GM12878 (cell line): Measurements from ENCODE around the gene KLF3. TPM values are rescaled to one million over a fixed set of nuclear protein-coding genes. Genes with fewer than 3 reads are reported as not detected.

Source experiments
- ATAC-seq: fragments of 200-7000 bp; cut with Tn5 transposase; 3 replicates; pipeline ENCODE4 v1.9.1; 2020; ENCODE audit warnings: mild to moderate bottlenecking, moderate library complexity
- BruUV-seq: library from RNA; stranded (reverse); fragments of 400-500 nt; replicated peaks from 2 replicates; lab custom pipeline; 2021; lab: Mats Ljungman, UMichigan
- CTCF ChIA-PET: fragments of 300-600 bp; sonication (Branson Sonifier 250); formaldehyde crosslinking; extraction: SDS; loops from one replicate; lab custom pipeline; 2021; ENCODE audit warnings: inconsistent platforms; lab: Yijun Ruan, JAX
- POLR2A ChIA-PET: fragments of 350-600 bp; formaldehyde crosslinking; extraction: SDS; loops from one replicate; lab custom pipeline; 2021; ENCODE audit warnings: inconsistent platforms; lab: Charles Lee
- RAD21 ChIA-PET: fragments of 300-600 bp; sonication (Branson Sonifier 250); formaldehyde crosslinking; loops from one replicate; lab custom pipeline; 2023; ENCODE audit warnings: antibody characterized with exemption; ENCODE audit not compliant: unreplicated experiment; lab: Charles Lee
- SMC1A ChIA-PET: fragments of 300-600 bp; sonication (Branson Sonifier 250); formaldehyde crosslinking; loops from one replicate; lab custom pipeline; 2023; ENCODE audit not compliant: unreplicated experiment, uncharacterized antibody; lab: Charles Lee
- DNase-seq: peaks from one replicate; pipeline ENCODE4 v3.0.0-alpha.2; 2011; ENCODE audit warnings: low read depth, low spot score
- FAIRE-seq: peaks from 3 replicates; lab custom pipeline; 2011; peaks lifted over from hg19 to GRCh38; lab: Jason Lieb, UNC
- H2AFZ ChIP-seq: 2 replicates; pipeline ENCODE4 v1.6.0; 2011; ENCODE audit warnings: low read depth, low read length, control low read depth; ENCODE audit not compliant: control insufficient read depth
- H3K27ac ChIP-seq: 2 replicates; pipeline ENCODE4 v1.5.1; 2011; ENCODE audit warnings: control low read depth; ENCODE audit not compliant: control insufficient read depth, insufficient read depth
- H3K27me3 ChIP-seq, 2 experiments: replicated peaks in 1 of 2; 2 replicates each; pipeline versions ENCODE4 v1.6.0 to v1.6.1; 2011; ENCODE audit warnings: low read length in 1 of 2; ENCODE audit not compliant: control insufficient read depth in 2 of 2, insufficient read depth in 2 of 2
- H3K36me3 ChIP-seq, 2 experiments: 2 replicates each; pipeline ENCODE4 v1.5.1; 2011; ENCODE audit warnings: low read length in 1 of 2; ENCODE audit not compliant: control insufficient read depth in 2 of 2, insufficient read depth in 2 of 2
- H3K4me1 ChIP-seq: 2 replicates; pipeline ENCODE4 v1.6.1; 2011; ENCODE audit warnings: mild to moderate bottlenecking, low read length, moderate library complexity, mixed read lengths; ENCODE audit not compliant: control insufficient read depth, insufficient read depth
- H3K4me2 ChIP-seq: 2 replicates; pipeline ENCODE4 v1.6.0; 2011; ENCODE audit warnings: control low read depth; ENCODE audit not compliant: control insufficient read depth, insufficient read depth
- H3K4me3 ChIP-seq: fragments of 200-600 bp; sonication (generic); 2 replicates; pipeline ENCODE4 v1.5.1; 2016
- H3K79me2 ChIP-seq: 2 replicates; pipeline ENCODE4 v1.6.0; 2011; ENCODE audit warnings: low read length; ENCODE audit not compliant: control insufficient read depth, insufficient read depth
- H3K9ac ChIP-seq: 2 replicates; pipeline ENCODE4 v1.8.0; 2011; ENCODE audit warnings: low read length, control low read depth, mixed read lengths; ENCODE audit not compliant: control insufficient read depth, insufficient read depth
- H3K9me3 ChIP-seq: replicated peaks from 3 replicates; pipeline ENCODE4 v1.5.1; 2011; ENCODE audit warnings: mild to moderate bottlenecking, low read length; ENCODE audit not compliant: control insufficient read depth, insufficient read depth
- H4K20me1 ChIP-seq: 2 replicates; pipeline ENCODE4 v1.6.0; 2011; ENCODE audit not compliant: control insufficient read depth, insufficient read depth
- ATF7 ChIP-seq: fragments of 450-650 bp; IDR thresholded peaks from 2 replicates; pipeline ENCODE4 v1.6.1; 2016; ENCODE audit warnings: low read depth, mild to moderate bottlenecking
- CREM ChIP-seq: IDR thresholded peaks from 2 replicates; pipeline ENCODE4 v1.6.1; 2014; ENCODE audit warnings: antibody characterized with exemption, low read depth
- KAT2A ChIP-seq: conservative IDR thresholded peaks from 2 replicates; pipeline ENCODE4 v1.6.1; 2011; ENCODE audit warnings: low read depth, low read length; ENCODE audit not compliant: control insufficient read depth
- NR2C1 ChIP-seq: fragments of 450-650 bp; IDR thresholded peaks from 2 replicates; pipeline ENCODE4 v1.6.1; 2017; ENCODE audit warnings: antibody characterized with exemption, mild to moderate bottlenecking, moderate library complexity
- NR2F1 ChIP-seq: fragments of 450-650 bp; conservative IDR thresholded peaks from 2 replicates; pipeline ENCODE4 v1.6.1; 2017; ENCODE audit warnings: mild to moderate bottlenecking
- NRF1 ChIP-seq: conservative IDR thresholded peaks from 2 replicates; pipeline ENCODE4 v1.6.1; 2011; ENCODE audit warnings: mild to moderate bottlenecking, low read depth, low read length, improper control_type of control experiment
- WGBS: methylation state at CpG from one replicate; pipeline ENCODE4 v1.1.6; 2016; ENCODE audit warnings: low lambda C conversion rate; ENCODE audit not compliant: insufficient replicate concordance, insufficient coverage; ENCODE audit errors: missing lambda C conversion rate; 5-methylcytosine and 5-hydroxymethylcytosine counted together
- in situ Hi-C: fragments of 300-500 bp; cut with MboI; formaldehyde crosslinking; loops from 9 replicates; pipeline ENCODE4 v1.14.3; 2018; ENCODE audit warnings: mixed read lengths
- intact Hi-C: fragments of 100-400 bp; cut with micrococcal nuclease; formaldehyde crosslinking; loops from one replicate; pipeline ENCODE4 v1.14.2; 2022; ENCODE audit not compliant: unreplicated experiment
- polyA plus RNA-seq, 11 experiments: library from polyadenylated mRNA; depleted of rRNA in 4 of 11; unstranded in 6 of 11; stranded (reverse) in 5 of 11; fragments of >200 nt; fragmentation: Nextera tagmentation in 4 of 11; fragmentation: Illumina TruSeq in 1 of 11; extraction: Ambion mirVana in 4 of 11; extraction: Trizol in 1 of 11; gene quantifications; 1 replicate in 1 of 11; 2 replicates in 10 of 11; pipeline versions ENCODE4 v1.2.1 to v1.2.3, GENCODE V29; 2011 to 2016; ENCODE audit warnings: inconsistent platforms in 2 of 11, missing spikeins in 2 of 11, low read depth in 1 of 11
- total RNA-seq, 4 experiments: library from RNA; depleted of rRNA in 3 of 4; stranded (reverse); fragments of >200 nt in 3 of 4; fragmentation: Illumina TruSeq in 1 of 4; extraction: Trizol in 1 of 4; gene quantifications; 2 replicates each; pipeline versions ENCODE4 v1.2.1 to v1.2.3, GENCODE V29; 2013 to 2021
- TF ChIP-seq, protein P1 (sequence below): IDR thresholded peaks from 2 replicates; pipeline ENCODE4 v1.6.1; 2011; ENCODE audit warnings: borderline replicate concordance, low read depth, mild to moderate bottlenecking, moderate library complexity, low read length; ENCODE audit not compliant: insufficient read depth, poor library complexity, severe bottlenecking

The KLF3 gene
- total and polyA plus RNA-seq, 10 of the 15 experiments (the other 5 are each of a cell fraction or from before 2014, with no cell fraction given) = 1.4 to 5.8 (median 2.1) TPM

DNA sequence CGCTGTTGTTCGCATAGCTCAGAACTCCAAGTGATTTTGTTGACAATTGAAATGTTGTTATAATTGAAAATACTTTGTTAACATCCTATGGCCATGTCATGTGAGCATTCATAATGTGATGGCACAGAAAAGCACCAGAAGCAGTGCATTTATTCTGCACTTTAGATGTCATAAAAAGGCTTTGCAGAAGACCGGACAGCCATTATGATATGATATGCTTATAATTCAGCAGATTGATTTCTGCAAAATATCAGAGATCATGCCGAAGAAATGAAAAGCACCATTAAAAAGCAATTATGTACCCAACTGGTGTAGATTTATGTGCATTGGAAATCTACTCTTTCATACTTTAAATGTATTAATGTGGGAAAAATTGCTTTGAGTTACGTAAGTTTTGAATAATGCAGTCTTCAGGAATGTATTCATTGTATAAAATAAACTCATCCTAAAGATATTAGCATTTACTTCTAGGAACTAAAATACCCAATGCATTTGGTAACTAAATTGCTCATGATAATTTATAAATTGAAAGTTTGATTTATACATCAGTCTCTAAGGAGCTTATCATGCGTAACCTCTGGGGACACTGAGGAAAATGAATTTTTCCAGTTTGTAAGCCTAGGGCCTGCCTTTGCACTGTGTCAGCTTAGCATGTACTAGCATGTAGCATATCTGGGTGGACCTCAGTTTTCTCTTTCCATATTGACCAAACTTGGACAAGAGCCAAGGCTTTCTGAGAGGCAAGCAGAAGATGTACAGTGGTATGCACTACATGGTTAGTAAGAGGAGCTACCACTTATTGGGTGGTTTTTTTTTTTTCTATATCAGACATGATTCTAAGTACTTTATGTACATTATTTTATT, 75.2 kb downstream of the KLF3 start (continued):
- TF ChIP-seq, protein P1, sequence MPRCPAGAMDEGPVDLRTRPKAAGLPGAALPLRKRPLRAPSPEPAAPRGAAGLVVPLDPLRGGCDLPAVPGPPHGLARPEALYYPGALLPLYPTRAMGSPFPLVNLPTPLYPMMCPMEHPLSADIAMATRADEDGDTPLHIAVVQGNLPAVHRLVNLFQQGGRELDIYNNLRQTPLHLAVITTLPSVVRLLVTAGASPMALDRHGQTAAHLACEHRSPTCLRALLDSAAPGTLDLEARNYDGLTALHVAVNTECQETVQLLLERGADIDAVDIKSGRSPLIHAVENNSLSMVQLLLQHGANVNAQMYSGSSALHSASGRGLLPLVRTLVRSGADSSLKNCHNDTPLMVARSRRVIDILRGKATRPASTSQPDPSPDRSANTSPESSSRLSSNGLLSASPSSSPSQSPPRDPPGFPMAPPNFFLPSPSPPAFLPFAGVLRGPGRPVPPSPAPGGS = no peak
- no peak for TF ChIP-seq KAT2A

GRCh38 chr4:38740303-38740702, 76.3 kb downstream of the KLF3 start:
- ChIA-PET POLR2A (interaction anchor here (0.5 to 1.2 kb wide), 3 partner anchors 9 to 1125 kb away, joined by 3 to 7 read pairs (median 4); no protein-coding TSS in a partner anchor), SMC1A (interaction anchor here (0.8 to 5.2 kb wide), 5 partner anchors 9 to 607 kb away, joined by 3 to 23 read pairs (median 3); no protein-coding TSS in a partner anchor), RAD21 (interaction anchor here (0.9 to 1.4 kb wide), 3 partner anchors 19 to 671 kb away, joined by 3 to 6 read pairs (median 3); no protein-coding TSS in a partner anchor), CTCF (interaction anchor here (0.6 to 5.6 kb wide), 8 partner anchors 9 to 703 kb away, joined by 3 to 23 read pairs (median 6); partner anchors contain the start of gene TLR10)
- no peak for DNase-seq
- no peak overlapping the region for H3K4me3 ChIP-seq
- H3K27me3 ChIP-seq = no peaks in the 10 kb centered on the region; a peak in 1 of 4 replicates
- H3K79me2 ChIP-seq = no peaks in the 10 kb centered on the region
- ATAC-seq = no peak
- no peak overlapping the region for H3K27ac ChIP-seq
- intact Hi-C loops = no loop called here
- peak; percentile 59 for TF ChIP-seq NR2C1
- no peak for TF ChIP-seq NRF1
- no peak for TF ChIP-seq ATF7
- TF ChIP-seq CREM = no peak
- peak; percentile 42; the same call in 1 of the 2 replicates for TF ChIP-seq NR2F1
- H3K9me3 ChIP-seq = peaks cover 2% of the 10 kb centered on the region; the same call in 1 of the 3 replicates
- WGBS = 68% methylated on average over 2 of the region's 2 CpGs
- no peak overlapping the region for H2AFZ ChIP-seq
- H3K9ac ChIP-seq = no peak overlapping the region
- no peak for FAIRE-seq
- H3K4me1 ChIP-seq = peaks cover 6% of the 10 kb centered on the region; the same call in 1 of the 2 replicates
- H4K20me1 ChIP-seq = no peaks in the 10 kb centered on the region
- in situ Hi-C loops = no loop called here
- no peaks in the 10 kb centered on the region for H3K36me3 ChIP-seq
- no peak overlapping the region for H3K4me2 ChIP-seq
- no TSS peak for BruUV-seq
